Aorta (tissue), 5 donors: ENCODE data around the gene SCAF1. TPM values are rescaled to one million over a fixed set of nuclear protein-coding genes. Genes with fewer than 3 reads are reported as not detected.

Experiments used
- ATAC-seq: fragments of 200-7000 bp; cut with Tn5 transposase; one replicate; pipeline ENCODE4 v1.9.1; 2022; ENCODE audit warnings: moderate library complexity; ENCODE audit not compliant: low FRiP score
- DNase-seq, 2 donors: peaks; one replicate each; pipeline ENCODE4 v3.0.0-alpha.2; 2020
- H3K27ac ChIP-seq, 2 donors: one replicate each; pipeline ENCODE4 v1.5.1; 2013; ENCODE audit warnings: low read length in 2 of 2, mild to moderate bottlenecking in 2 of 2, moderate library complexity in 2 of 2, control low read depth in 1 of 2, inconsistent platforms in 1 of 2, low read depth in 1 of 2
- H3K27me3 ChIP-seq, 2 donors: one replicate each; pipeline ENCODE4 v1.6.1; 2013; ENCODE audit warnings: control low read depth in 1 of 2, low read length in 1 of 2, mild to moderate bottlenecking in 1 of 2, moderate library complexity in 1 of 2; ENCODE audit not compliant: insufficient read depth in 2 of 2, control insufficient read depth in 1 of 2
- H3K36me3 ChIP-seq, 2 donors: one replicate each; pipeline ENCODE4 v1.6.1; 2013; ENCODE audit warnings: control low read depth in 1 of 2, low read length in 1 of 2, mild to moderate bottlenecking in 1 of 2; ENCODE audit not compliant: insufficient read depth in 2 of 2, control insufficient read depth in 1 of 2
- H3K4me1 ChIP-seq, 2 donors: one replicate each; pipeline ENCODE4 v1.6.1; 2013; ENCODE audit warnings: low read length in 2 of 2, control low read depth in 1 of 2, mild to moderate bottlenecking in 1 of 2, moderate library complexity in 1 of 2; ENCODE audit not compliant: insufficient read depth in 2 of 2, control insufficient read depth in 1 of 2
- H3K4me3 ChIP-seq, 2 donors: one replicate each; pipeline ENCODE4 v1.5.1; 2013; ENCODE audit warnings: low read length in 2 of 2, control low read depth in 1 of 2, mild to moderate bottlenecking in 1 of 2
- H3K9me3 ChIP-seq: one replicate; pipeline ENCODE4 v1.6.1; 2013; ENCODE audit warnings: mild to moderate bottlenecking, low read length; ENCODE audit not compliant: control insufficient read depth
- WGBS, 2 donors: extraction: QIAGEN DNeasy Blood & Tissue Kit; methylation state at CpG; one replicate each; pipeline ENCODE4 v1.1.7; 2013; 5-methylcytosine and 5-hydroxymethylcytosine counted together
- intact Hi-C, 2 donors: fragments of 100-400 bp; cut with DNase I; formaldehyde crosslinking; loops; one replicate each; pipeline versions ENCODE4 v1.14.2 to v1.15.0; 2022
- polyA plus RNA-seq, 2 donors: library from polyadenylated mRNA; stranded (reverse); fragments of 200-250 nt; gene quantifications; one replicate each; pipeline ENCODE4 v1.2.3, GENCODE V29; 2013
- total RNA-seq, 2 donors: library from RNA; stranded (reverse); fragmentation: NEBNext Ultra II Directional; extraction: Animal tissue kit (Norgen Biotek cat#: 25700); gene quantifications; one replicate each; pipeline ENCODE4 v1.2.1, GENCODE V29; 2021
- donor health status: healthy with polysubstance abuse.
- donor health status: Bipolar disorder and iron deficiency.
- donor health status: DM: no; HTN: no; CAD: no.
- donor health status: DM: no; HTN: no; CAD: no.
- donor health status: DM: yes; HTN: yes; CAD: no.

Gene SCAF1
- total and polyA plus RNA-seq, 4 donors: 10.1 to 54.5 (median 36.0) TPM

- Histone ChIP-seq H3K27me3 (no peaks in the 10 kb centered on the region), H3K4me3 (no peak overlapping the region), H3K9me3 (no peaks in the 10 kb centered on the region), H3K36me3 (peaks cover 0 to 10% of the 10 kb centered on the region in 2 donors), H3K27ac (no peak overlapping the region), H3K4me1 (no peaks in the 10 kb centered on the region)
- ATAC-seq (no peak), DNase-seq (no peak)
- intact Hi-C loops: loop anchor here in 1 of 2 donors (10.0 kb wide), 1 partner anchor 70 kb away; no protein-coding TSS in a partner anchor
- WGBS, 2 donors: 84% methylated on average over 29 to 35 of the region's 35 CpGs
These were observed 42.4 kb downstream of the SCAF1 start for GRCh38 chr19:49684251-49684982.

- Histone ChIP-seq H3K4me1 (no peaks in the 10 kb centered on the region), H3K9me3 (no peaks in the 10 kb centered on the region), H3K36me3 (peaks cover 0 to 10% of the 10 kb centered on the region in 2 donors), H3K27ac (no peak overlapping the region), H3K4me3 (no peak overlapping the region), H3K27me3 (no peaks in the 10 kb centered on the region)
- intact Hi-C loops: loop anchor here in 1 of 2 donors (10.0 kb wide), 1 partner anchor 70 kb away; no protein-coding TSS in a partner anchor
- 81 to 86% methylated on average over 13 of the region's 13 CpGs for WGBS, 2 donors
- no peak for DNase-seq
- no peak for ATAC-seq
These were observed 43.1 kb downstream of the SCAF1 start for GRCh38 chr19:49684983-49685553.

GRCh38 chr19:49685845-49686332, 43.9 kb downstream of the SCAF1 start:
- ATAC-seq (no peak), DNase-seq (no peak)
- Histone ChIP-seq H3K4me1 (no peaks in the 10 kb centered on the region), H3K9me3 (no peaks in the 10 kb centered on the region), H3K36me3 (peaks cover 0 to 10% of the 10 kb centered on the region in 2 donors), H3K27ac (no peak overlapping the region), H3K27me3 (no peaks in the 10 kb centered on the region), H3K4me3 (no peak overlapping the region)
- intact Hi-C loops: loop anchor here in 1 of 2 donors (10.0 kb wide), 1 partner anchor 69 kb away; no protein-coding TSS in a partner anchor
- WGBS, 2 donors: 77 to 81% methylated on average over 23 of the region's 23 CpGs

- H3K27ac ChIP-seq: no peak overlapping the region
- intact Hi-C loops: loop anchor here in 1 of 2 donors (10.0 kb wide), 1 partner anchor 68 kb away; no protein-coding TSS in a partner anchor
- H3K27me3 ChIP-seq: no peaks in the 10 kb centered on the region
- no peak overlapping the region for H3K4me3 ChIP-seq
- WGBS, 2 donors: 81 to 83% methylated on average over 19 to 27 of the region's 27 CpGs
- H3K4me1 ChIP-seq: no peaks in the 10 kb centered on the region
- peaks cover 0 to 10% of the 10 kb centered on the region in 2 donors for H3K36me3 ChIP-seq
- no peaks in the 10 kb centered on the region for H3K9me3 ChIP-seq
- DNase-seq (no peak), ATAC-seq (no peak)
These were observed 44.6 kb downstream of the SCAF1 start for GRCh38 chr19:49686503-49687088.

- H3K36me3 ChIP-seq: peaks cover 0 to 8% of the 10 kb centered on the region in 2 donors
- no peak overlapping the region for H3K4me3 ChIP-seq
- H3K27ac ChIP-seq: no peak overlapping the region
- intact Hi-C loops: loop anchor here in 1 of 2 donors (10.0 kb wide), 1 partner anchor 68 kb away; no protein-coding TSS in a partner anchor
- 71 to 75% methylated on average over 12 of the region's 12 CpGs for WGBS, 2 donors
- DNase-seq (no peak), ATAC-seq (no peak)
- H3K4me1 ChIP-seq: no peaks in the 10 kb centered on the region
- no peaks in the 10 kb centered on the region for H3K27me3 ChIP-seq
- no peaks in the 10 kb centered on the region for H3K9me3 ChIP-seq
These were observed 45.1 kb downstream of the SCAF1 start for GRCh38 chr19:49687150-49687549.

GRCh38 chr19:49687566-49688316, 45.7 kb downstream of the SCAF1 start:
- Histone ChIP-seq H3K4me1 (no peaks in the 10 kb centered on the region), H3K9me3 (no peaks in the 10 kb centered on the region), H3K36me3 (peaks cover 0 to 8% of the 10 kb centered on the region in 2 donors), H3K27ac (no peak overlapping the region), H3K4me3 (no peak overlapping the region), H3K27me3 (no peaks in the 10 kb centered on the region)
- 78 to 81% methylated on average over 25 to 26 of the region's 26 CpGs for WGBS, 2 donors
- ATAC-seq (no peak), DNase-seq (no peak)
- intact Hi-C loops: loop anchor here in 1 of 2 donors (10.0 kb wide), 1 partner anchor 67 kb away; no protein-coding TSS in a partner anchor

- no peaks in the 10 kb centered on the region for H3K27me3 ChIP-seq
- no peaks in the 10 kb centered on the region for H3K9me3 ChIP-seq
- H3K4me1 ChIP-seq: no peaks in the 10 kb centered on the region
- WGBS, 2 donors: 79 to 82% methylated on average over 9 to 12 of the region's 12 CpGs
- ATAC-seq (no peak), DNase-seq (no peak)
- H3K4me3 ChIP-seq: no peak overlapping the region
- H3K36me3 ChIP-seq: peaks cover 0 to 8% of the 10 kb centered on the region in 2 donors
- intact Hi-C loops: loop anchor here in 1 of 2 donors (10.0 kb wide), 1 partner anchor 66 kb away; no protein-coding TSS in a partner anchor
- no peak overlapping the region for H3K27ac ChIP-seq
These were observed 46.6 kb downstream of the SCAF1 start for GRCh38 chr19:49688531-49689132.
